ENCODE data around the gene NPBWR2.

NPBWR2 gene

GRCh38 chr20:64083378-64083803 lies 24.0 kb downstream of the NPBWR2 start (continued):
- TF ChIP-seq ZNF394 (tag by site-specific recombination; IDR thresholded peaks at IDR 0.05; ENCODE audit: borderline replicate concordance) (no peak; the same call in 1 of the 2 replicates), ZBTB1 (tag by site-specific recombination; IDR thresholded peaks at IDR 0.05) (0 out of 2 replicates have a peak, but pooled peaks have one; percentile 33), HOXD13 (CRISPR knock-in tag; IDR thresholded peaks at IDR 0.05; ENCODE audit: borderline replicate concordance) (no peak), ZNF223 (tag by site-specific recombination; IDR thresholded peaks at IDR 0.05) (no peak), GLIS1 (tag by site-specific recombination; IDR thresholded peaks at IDR 0.05) (peak; percentile 97), ZNF561 (tag by site-specific recombination; IDR thresholded peaks at IDR 0.05; ENCODE audit: borderline replicate concordance) (0 out of 2 replicates have a peak, but pooled peaks have one; percentile 32), ZNF658 (tag by site-specific recombination; IDR thresholded peaks at IDR 0.05) (no peak), ZNF133 (tag by site-specific recombination; IDR thresholded peaks at IDR 0.05) (no peak), IKZF3 (tag by site-specific recombination; IDR thresholded peaks at IDR 0.05) (peak; percentile 93), HOXA7 (CRISPR knock-in tag; IDR thresholded peaks at IDR 0.05; ENCODE audit: borderline replicate concordance) (no peak), ZBTB10 (tag by site-specific recombination; IDR thresholded peaks at IDR 0.05) (peak; percentile 87), SP2 (tag by site-specific recombination; IDR thresholded peaks at IDR 0.05) (peak; percentile 90), FEZF1 (tag by site-specific recombination; IDR thresholded peaks at IDR 0.05) (peak; percentile 74), ZSCAN30 (tag by site-specific recombination; IDR thresholded peaks at IDR 0.05) (no peak), ZBTB7A (tag by site-specific recombination; IDR thresholded peaks at IDR 0.05; ENCODE audit: low read depth) (0 out of 2 replicates have a peak, but pooled peaks have one; percentile 71), ZNF248 (tag by site-specific recombination; IDR thresholded peaks at IDR 0.05) (no peak), ZNF639 (tag by site-specific recombination; IDR thresholded peaks at IDR 0.05) (no peak), ZBTB17 (tag by site-specific recombination; IDR thresholded peaks at IDR 0.05) (peak; percentile 47; the same call in 1 of the 2 replicates), ZIC2 (tag by site-specific recombination; IDR thresholded peaks at IDR 0.05) (peak; percentile 47; the same call in 1 of the 2 replicates), ZNF514 (tag by site-specific recombination; IDR thresholded peaks at IDR 0.05) (no peak), ZNF544 (tag by site-specific recombination; IDR thresholded peaks at IDR 0.05) (no peak), ZNF157 (tag by site-specific recombination; IDR thresholded peaks at IDR 0.05) (no peak), ZNF600 (tag by site-specific recombination; IDR thresholded peaks at IDR 0.05) (no peak), ZNF449 (tag by site-specific recombination; IDR thresholded peaks at IDR 0.05) (0 out of 2 replicates have a peak, but pooled peaks have one; percentile 15), ZNF423 (tag by site-specific recombination; IDR thresholded peaks at IDR 0.05) (peak; percentile 98), ZNF335 (tag by site-specific recombination; conservative IDR thresholded peaks at IDR 0.05) (peak; percentile 78), SP3 (tag by site-specific recombination; IDR thresholded peaks at IDR 0.05) (peak; percentile 85), PATZ1 (tag by site-specific recombination; IDR thresholded peaks at IDR 0.05) (peak; percentile 52; the same call in 1 of the 2 replicates), PRDM4 (tag by site-specific recombination; IDR thresholded peaks at IDR 0.05) (0 out of 2 replicates have a peak, but pooled peaks have one; percentile 40), SP7 (tag by site-specific recombination; IDR thresholded peaks at IDR 0.05) (peak; percentile 53; the same call in 1 of the 2 replicates)
